ENCODE measurements around the gene PNPLA6. TPM values are rescaled to one million over a fixed set of nuclear protein-coding genes. Genes with fewer than 3 reads are reported as not detected.

PNPLA6 gene
- total and polyA plus RNA-seq, 2 of the 8 experiments (the other 6 are each of a cell fraction or from before 2014, with no cell fraction given): 55.1 to 121 TPM

GRCh38 chr19:7578127-7578526 is 42.6 kb downstream of the PNPLA6 start:
- H3K4me3 ChIP-seq (ENCODE audit: extremely low read depth in 1 of 4, insufficient read depth in 2 of 4, low read depth in 3 of 4, low read length in 4 of 4): no peak overlapping the region
- no peak overlapping the region for H3K27ac ChIP-seq (ENCODE audit: low read depth, low read length)
- no peak overlapping the region for H2BK12ac ChIP-seq (ENCODE audit: low read depth, low read length)
- no peak overlapping the region for H2BK15ac ChIP-seq (ENCODE audit: low read length)
- H3K18ac ChIP-seq (ENCODE audit: extremely low read depth, low read length): no peak overlapping the region
- FAIRE-seq (no peak), DNase-seq (ENCODE audit: low read depth in 1 of 2, low spot score in 2 of 2) (no peak)
- H3K4me1 ChIP-seq (replicated peaks in 1 of 4; ENCODE audit: control insufficient read depth in 3 of 4, insufficient read depth in 4 of 4, low read length in 3 of 4): no peaks in the 10 kb centered on the region
- H2BK20ac ChIP-seq (ENCODE audit: low read length): no peak overlapping the region
- H3K23ac ChIP-seq (ENCODE audit: insufficient read length): no peak overlapping the region
- H2BK5ac ChIP-seq (ENCODE audit: low read depth, low read length): no peak overlapping the region
- ChIA-PET POLR2A (ENCODE audit: partially characterized antibody) (interaction anchor here (0.8 to 1.2 kb wide), 2 partner anchors 10 to 11 kb away, joined by 3 read pairs; no protein-coding TSS in a partner anchor), CTCF (ENCODE audit: partially characterized antibody) (interaction anchor here (0.6 to 2.8 kb wide), 4 partner anchors 9 to 952 kb away, joined by 3 to 11 read pairs (median 4); partner anchors contain the start of gene TRAPPC5)
- no peaks in the 10 kb centered on the region for H3K23me2 ChIP-seq (ENCODE audit: low read depth, low read length)
- H3K56ac ChIP-seq (replicated peaks; ENCODE audit: insufficient read length, low read depth, low read length): no peak overlapping the region
- no peak overlapping the region for H2AK5ac ChIP-seq (ENCODE audit: low read depth, low read length)
- H2AFZ ChIP-seq (ENCODE audit: low read length): no peak overlapping the region
- no peak overlapping the region for H3K9ac ChIP-seq (replicated peaks in 1 of 4; ENCODE audit: extremely low read depth in 1 of 4, low read depth in 3 of 4, low read length in 3 of 4)
- H4K91ac ChIP-seq (replicated peaks; ENCODE audit: insufficient read length, low read length): no peak overlapping the region
- H4K20me1 ChIP-seq (replicated peaks in 1 of 2; ENCODE audit: control insufficient read depth in 1 of 2, insufficient read depth in 2 of 2, low read length in 2 of 2): no peaks in the 10 kb centered on the region
- H4K8ac ChIP-seq (ENCODE audit: extremely low read depth, insufficient read depth, low read length): no peak overlapping the region
- H3K36me3 ChIP-seq (ENCODE audit: control insufficient read depth in 2 of 4, insufficient read depth in 4 of 4, low read length in 3 of 4): no peaks in the 10 kb centered on the region
- 82% methylated on average over 6 of the region's 6 CpGs; no CpG with 5 or more reads in 1 of the 2 experiments for WGBS, 2 experiments (ENCODE audit: extremely low coverage in 1 of 2, insufficient coverage in 1 of 2, insufficient read length in 1 of 2, insufficient replicate concordance in 2 of 2, low coverage in 1 of 2, low lambda C conversion rate in 2 of 2, missing lambda C conversion rate in 1 of 2)
- no peaks in the 10 kb centered on the region for H3K79me2 ChIP-seq (ENCODE audit: control insufficient read depth in 1 of 2, insufficient read depth in 2 of 2, low read length in 2 of 2)
- no peaks in the 10 kb centered on the region for H3K79me1 ChIP-seq (ENCODE audit: low read depth, low read length)
- H3K27me3 ChIP-seq (replicated peaks in 1 of 4; ENCODE audit: control insufficient read depth in 3 of 4, extremely low read depth in 1 of 4, insufficient read depth in 3 of 4, low read length in 3 of 4): 0 out of 7 replicates have a peak, but pooled peaks cover 0 to 2% (median 0%) of the 10 kb centered on the region in 4 experiments
- no peak overlapping the region for H2BK120ac ChIP-seq (replicated peaks; ENCODE audit: low read depth, low read length)
- H3K14ac ChIP-seq (ENCODE audit: insufficient read length): no peak overlapping the region
- H3K9me3 ChIP-seq (ENCODE audit: insufficient read depth in 2 of 2, low read depth in 1 of 2, low read length in 1 of 2): no peaks in the 10 kb centered on the region
- no peak overlapping the region for H3K4me2 ChIP-seq (ENCODE audit: insufficient read depth in 1 of 2, low read depth in 2 of 2, low read length in 2 of 2)
- TF ChIP-seq RXRA (IDR thresholded peaks at IDR 0.05; ENCODE audit: insufficient read depth, low read depth, low read length): no peak
- TF ChIP-seq NANOG (IDR thresholded peaks at IDR 0.05; ENCODE audit: insufficient read depth, low read depth, low read length, poor library complexity, severe bottlenecking): no peak
- no peak for TF ChIP-seq JUN (IDR thresholded peaks at IDR 0.05; ENCODE audit: low read depth, low read length)
- H3K4ac ChIP-seq (replicated peaks; ENCODE audit: insufficient read length, low read depth, low read length): no peak overlapping the region
- no peak overlapping the region for H4K5ac ChIP-seq (ENCODE audit: insufficient read length, low read depth, low read length)

Measured in H1 (cell line).